ENCODE data around the gene OR4F6.

- TF ChIP-seq TAF1 (conservative IDR thresholded peaks at IDR 0.05) (no peak), CTCF (IDR thresholded peaks at IDR 0.05; ENCODE audit: low read depth, low read length, missing input control) (no peak), ATF3 (IDR thresholded peaks at IDR 0.05) (no peak), ZBTB33 (IDR thresholded peaks at IDR 0.05) (no peak), RAD21 (IDR thresholded peaks at IDR 0.05) (no peak), REST (IDR thresholded peaks at IDR 0.05) (no peak), HNF4A (conservative IDR thresholded peaks at IDR 0.05) (no peak), YY1 (IDR thresholded peaks at IDR 0.05) (no peak), MAX (IDR thresholded peaks at IDR 0.05) (no peak)
Measured at GRCh38 chr15:101804941-101805340, 1.6 kb downstream of the OR4F6 start.

Measured in liver (tissue), 3 donors.